Measurements from ENCODE around the gene PALLD.

PALLD gene

GRCh38 chr4:168623011-168623410 is 126.2 kb downstream of the PALLD start:
- DNase-seq (ENCODE audit: low read depth) = no peak

GRCh38 chr4:168623484-168623883 is 126.6 kb downstream of the PALLD start:
- no peak for DNase-seq (ENCODE audit: low read depth)

GRCh38 chr4:168628251-168628650 is 131.4 kb downstream of the PALLD start:
- DNase-seq (ENCODE audit: low read depth) = no peak

- DNase-seq (ENCODE audit: low read depth) = no peak
Measured at GRCh38 chr4:168629566-168629965, 132.7 kb downstream of the PALLD start.

DNA sequence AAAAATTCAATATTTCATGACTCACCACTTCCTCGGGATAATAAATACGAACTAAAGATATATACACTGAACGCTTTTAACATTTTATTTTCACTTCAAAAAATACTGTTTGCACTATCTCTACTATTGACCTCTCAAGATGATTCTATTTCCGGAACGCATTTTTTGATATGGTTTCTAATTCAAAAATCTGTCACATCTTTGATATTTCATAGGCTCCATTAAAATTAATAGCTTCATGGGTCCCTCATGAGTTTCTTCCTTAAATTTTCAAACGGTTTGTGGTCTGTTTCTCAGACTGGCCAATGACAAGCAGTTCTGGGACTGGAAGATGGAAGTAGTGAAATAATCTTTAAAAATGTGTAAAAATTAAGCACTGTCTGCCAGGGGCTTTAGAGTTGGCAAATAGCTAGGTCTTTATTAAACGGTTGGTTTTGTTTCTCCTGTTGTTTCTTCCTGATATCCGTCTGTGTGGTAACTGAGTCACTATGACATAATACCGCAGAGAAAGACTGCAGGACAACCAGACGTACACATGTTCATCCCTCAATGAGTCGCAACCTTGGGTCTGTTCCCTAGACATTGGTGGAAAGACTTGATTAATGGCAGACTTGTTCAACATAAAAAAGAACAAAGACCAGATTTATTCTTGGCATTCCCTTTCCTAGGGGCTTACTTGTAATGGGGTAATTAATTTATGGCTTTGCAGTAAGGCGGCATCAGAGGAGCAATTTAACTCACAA is 133.8 kb downstream of the PALLD start:
- no peak for DNase-seq (ENCODE audit: low read depth)

DNA sequence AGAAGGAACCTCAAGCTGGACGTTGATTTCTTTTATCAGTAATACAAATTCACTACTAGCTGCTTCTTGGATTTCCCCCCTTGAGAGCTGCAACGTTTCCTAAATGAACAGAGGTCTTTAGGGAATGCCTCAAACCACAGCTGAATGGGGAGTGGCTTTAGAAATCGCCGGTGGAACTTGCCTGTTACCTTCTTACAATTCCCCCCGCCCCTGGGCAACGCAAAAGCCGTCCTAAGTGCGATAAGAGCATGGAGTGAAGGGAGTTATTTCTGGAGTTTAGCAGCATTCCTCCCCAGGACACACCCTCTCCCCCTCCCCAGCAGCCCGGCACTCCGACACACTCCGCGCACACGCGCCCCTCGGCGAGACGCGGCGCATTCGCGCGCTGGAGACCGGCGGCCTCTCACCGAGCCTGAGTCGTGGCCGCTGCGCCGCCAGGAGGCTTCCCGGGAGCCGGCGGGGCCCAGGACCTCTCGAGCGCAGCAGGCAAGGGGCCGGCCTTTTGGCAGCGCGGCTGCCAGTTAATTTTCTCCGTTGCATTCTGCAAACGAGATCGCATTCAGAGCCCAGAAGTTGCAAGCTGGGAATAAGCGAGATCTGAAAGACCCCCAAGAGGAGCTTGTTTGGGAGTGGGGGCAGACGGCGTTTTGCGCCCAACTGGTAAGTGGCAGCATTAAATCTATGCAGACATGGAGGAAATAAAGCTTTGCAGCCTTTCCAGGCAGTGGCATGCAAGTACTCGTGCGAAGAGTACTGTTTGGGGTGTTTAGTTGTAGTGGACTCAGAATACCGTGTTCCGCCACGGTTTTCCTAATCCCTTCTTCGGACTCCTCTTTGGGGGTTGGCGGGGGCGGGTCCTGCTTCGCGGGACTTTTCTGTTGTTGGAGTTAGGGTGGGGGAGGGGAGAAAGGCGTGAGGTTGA is 134.7 kb downstream of the PALLD start:
- no peak for DNase-seq (ENCODE audit: low read depth)

DNA sequence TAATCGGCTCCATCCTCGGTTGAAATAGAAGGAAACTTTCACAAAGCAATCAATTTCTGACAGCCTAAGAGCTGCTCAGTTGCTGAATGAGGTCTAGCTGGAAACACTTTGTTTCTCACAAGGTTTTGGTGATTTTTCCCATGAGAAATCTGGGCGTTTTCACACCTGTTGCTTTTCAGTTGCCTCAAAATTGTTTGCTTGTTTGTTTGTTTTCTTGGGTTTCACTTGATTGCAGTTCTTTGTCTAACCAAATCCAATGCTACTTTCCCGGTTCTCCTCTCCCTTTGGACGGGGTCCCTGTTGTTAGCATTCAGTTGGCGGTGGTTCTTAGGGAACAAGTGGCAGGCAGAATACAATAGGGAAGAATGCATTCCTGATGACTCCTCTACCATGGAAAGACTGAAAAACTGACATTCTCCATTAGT is 135.5 kb downstream of the PALLD start:
- no peak for DNase-seq (ENCODE audit: low read depth)

DNA sequence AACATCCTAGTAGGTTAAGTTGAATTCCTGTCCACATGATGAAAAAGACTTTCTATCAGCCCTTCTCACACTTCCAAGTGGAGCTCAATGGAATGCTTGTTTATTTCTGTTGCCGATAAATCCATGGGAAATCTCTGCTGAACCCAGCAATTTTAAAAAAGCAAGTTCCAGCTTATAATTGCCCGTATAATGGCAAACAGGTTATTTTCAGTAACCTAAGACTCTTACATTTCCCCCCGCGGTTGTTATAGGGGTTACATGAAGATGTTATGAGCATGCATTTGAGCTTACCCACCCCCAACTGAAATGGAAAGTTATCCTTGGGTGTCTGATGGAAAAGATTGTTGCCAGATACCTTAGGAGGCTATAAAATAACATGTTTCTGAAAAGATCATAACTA is 136.2 kb downstream of the PALLD start:
- DNase-seq (ENCODE audit: low read depth) = no peak

DNA sequence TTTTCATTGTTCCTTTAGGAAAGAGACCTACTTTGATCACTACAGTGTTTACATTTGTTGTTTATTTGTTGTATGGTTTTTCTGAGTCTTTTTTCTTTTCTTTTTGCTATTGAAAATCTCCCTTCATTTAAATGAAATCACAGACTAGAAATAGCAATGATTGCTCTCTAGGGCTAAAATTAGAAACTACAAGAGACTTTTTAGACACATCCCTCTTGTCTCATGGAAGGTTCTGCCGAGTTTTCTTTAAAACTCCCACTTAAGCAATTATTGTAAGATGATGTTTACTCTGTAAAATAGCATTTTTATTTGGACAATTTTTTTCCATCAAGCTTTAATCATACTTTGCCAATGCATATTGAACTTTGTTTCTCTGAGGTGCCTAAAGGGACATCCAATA is 136.6 kb downstream of the PALLD start:
- no peak for DNase-seq (ENCODE audit: low read depth)

- peak; percentile 90 for DNase-seq (ENCODE audit: low read depth)
Measured at GRCh38 chr4:168634276-168634802, 137.5 kb downstream of the PALLD start.

DNA sequence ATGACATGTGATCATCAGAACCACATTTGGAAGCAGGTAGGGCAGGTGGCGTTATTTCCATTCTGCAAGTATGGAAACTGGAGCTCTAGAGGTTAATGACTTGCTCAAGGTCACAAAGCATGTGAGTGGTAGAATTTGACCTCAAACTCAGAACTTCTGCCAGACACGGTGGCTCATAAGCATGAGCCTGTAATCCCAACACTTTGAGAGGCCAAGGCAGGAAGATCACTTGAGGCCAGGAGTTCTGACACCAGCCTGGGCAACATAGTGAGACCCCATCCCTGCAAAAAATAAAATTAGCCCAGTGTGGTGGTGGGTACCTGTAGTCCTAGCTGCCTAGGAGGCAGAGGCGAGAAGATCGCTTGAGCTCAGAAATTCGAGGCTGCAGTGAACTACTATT is 139.2 kb downstream of the PALLD start:
- DNase-seq (ENCODE audit: low read depth) = no peak

- no peak for DNase-seq (ENCODE audit: low read depth)
Measured at GRCh38 chr4:168636506-168637196, 139.8 kb downstream of the PALLD start.

DNA sequence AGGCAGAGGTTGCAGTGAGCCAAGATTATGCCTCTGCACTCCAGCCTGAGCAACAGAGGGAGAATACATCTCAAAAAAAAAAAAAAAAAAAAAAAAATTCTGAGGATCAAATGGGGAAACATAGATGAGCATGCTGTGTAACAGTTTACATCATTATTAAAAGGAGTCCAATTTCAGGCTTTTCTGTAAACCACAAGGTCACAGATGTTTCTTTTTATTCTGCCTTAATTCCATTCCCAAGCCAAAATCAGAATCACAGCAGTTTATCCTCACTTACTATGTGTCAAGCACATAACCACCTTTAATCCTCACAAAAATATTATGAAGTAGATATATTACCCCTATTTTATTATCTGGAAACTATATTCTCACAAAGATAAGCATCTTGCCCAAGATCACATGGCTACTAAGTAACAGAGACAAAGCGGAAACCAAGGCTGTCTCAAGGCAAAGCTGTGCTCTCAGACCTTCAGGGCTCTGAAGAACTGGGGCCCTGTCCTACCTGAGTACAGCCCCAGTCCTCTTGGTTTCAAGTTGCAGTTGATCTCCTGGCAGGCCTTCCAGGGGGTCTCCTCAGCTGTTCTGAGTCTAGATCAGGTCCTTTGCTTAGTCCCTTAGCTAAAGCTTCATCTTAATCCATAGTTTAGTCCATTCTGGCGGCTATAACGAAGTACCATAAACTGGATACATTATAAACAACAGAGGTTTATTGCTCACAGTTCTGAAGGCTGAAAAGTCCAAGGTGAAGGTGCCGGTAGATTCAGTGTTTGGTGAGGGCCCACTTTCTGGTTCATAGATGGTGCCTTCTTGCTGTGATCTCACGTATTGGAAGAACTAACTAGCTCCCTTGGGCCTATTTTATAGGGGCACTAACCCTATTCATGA is 141.3 kb downstream of the PALLD start:
- no peak for DNase-seq (ENCODE audit: low read depth)

- no peak for DNase-seq (ENCODE audit: low read depth)
Measured at GRCh38 chr4:168639914-168640313, 143.1 kb downstream of the PALLD start.

DNA sequence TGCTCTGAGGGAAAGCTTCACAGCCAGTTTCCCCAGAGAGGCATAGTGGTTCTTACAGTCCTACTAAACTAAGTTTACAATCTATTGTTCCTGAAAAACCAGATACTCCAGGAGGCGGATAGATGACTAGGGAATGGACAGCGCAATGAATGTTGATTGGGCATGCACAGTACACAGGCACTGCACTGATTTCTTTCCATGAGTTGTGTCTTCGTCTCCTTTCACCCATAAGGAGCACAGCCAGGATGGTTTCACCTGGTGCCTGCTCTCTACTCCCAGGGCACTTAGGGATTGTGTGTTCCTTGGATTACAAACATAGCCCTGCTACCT is 144.9 kb downstream of the PALLD start:
- DNase-seq (ENCODE audit: low read depth) = no peak

DNA sequence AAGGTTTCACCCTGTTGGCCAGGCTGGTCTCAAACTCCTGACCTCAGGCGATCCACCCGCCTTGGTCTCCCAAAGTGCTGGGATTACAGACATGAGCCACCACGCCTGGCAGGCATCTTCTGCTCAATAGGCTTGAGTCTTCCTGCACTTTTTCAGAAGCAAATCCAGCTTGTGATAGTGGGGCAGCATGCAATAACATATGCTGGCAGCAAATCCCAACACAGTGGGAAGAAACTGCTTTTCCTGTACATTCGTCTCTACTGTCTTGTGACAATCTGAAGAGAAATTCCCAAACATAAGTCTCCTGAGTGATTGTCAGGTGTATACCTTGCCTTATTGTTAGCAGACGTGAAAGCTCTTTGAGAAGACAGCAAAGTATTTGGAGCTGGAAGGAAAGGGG is 145.7 kb downstream of the PALLD start:
- no peak for DNase-seq (ENCODE audit: low read depth)

DNA sequence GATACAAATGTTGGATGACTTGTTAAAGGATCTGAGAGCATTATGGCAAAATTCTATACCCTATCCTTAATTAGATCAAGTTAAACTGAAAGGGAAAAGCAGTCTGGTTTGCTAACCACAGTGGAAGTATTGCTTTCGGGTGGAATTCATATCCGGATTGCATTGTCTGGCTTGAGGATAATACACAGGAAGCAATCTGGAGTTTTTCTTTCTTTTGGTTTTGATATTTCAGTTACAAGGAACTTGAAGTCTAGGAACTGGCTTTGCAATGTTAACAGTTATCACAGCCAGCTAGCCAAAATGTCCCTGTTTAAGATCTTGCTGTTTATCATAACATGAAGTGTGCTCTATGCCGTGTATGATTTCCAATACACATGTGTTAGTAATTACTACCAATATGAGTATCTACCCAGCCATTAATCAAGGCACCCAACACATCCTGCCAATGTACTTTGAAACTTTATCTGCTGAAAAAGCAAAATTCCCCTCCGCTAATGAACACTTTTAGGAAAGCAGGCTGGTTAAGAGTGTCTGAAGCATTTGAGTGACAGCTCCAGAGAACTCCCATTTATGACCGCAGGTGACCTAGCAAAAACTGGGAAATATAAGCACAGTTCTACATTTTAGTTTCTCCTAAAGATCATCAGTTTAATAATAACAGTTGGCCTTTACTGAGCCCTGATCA is 146.4 kb downstream of the PALLD start:
- DNase-seq (ENCODE audit: low read depth) = no peak

- DNase-seq (ENCODE audit: low read depth) = no peak
Measured at GRCh38 chr4:168643796-168644159, 146.9 kb downstream of the PALLD start.

GRCh38 chr4:168646001-168646768 is 149.3 kb downstream of the PALLD start:
- no peak for DNase-seq (ENCODE audit: low read depth)

Data from HS-27A (cell line).